Activated T-cell treated with anti-CD3 and anti-CD28 coated beads, Interleukin-2, amount 50 U/mL, for 1 hour (primary cell): ENCODE data around the gene RNPS1.

ENCODE experiments used
- DNase-seq: peaks from one replicate; pipeline ENCODE4 v3.0.0-alpha.2; 2020

Gene RNPS1

GRCh38 chr16:2210386-2211365 is 57.2 kb downstream of the RNPS1 start, which contains the start of gene BRICD5:
Gene BRICD5, minus strand, starts transcription at chr16:2210863. Its CDS starts 30 bp downstream, at chr16:2210833.
- DNase-seq = no peak

GRCh38 chr16:2210009-2210332 is 58.0 kb downstream of the RNPS1 start:
- no peak for DNase-seq

GRCh38 chr16:2209258-2210008 is 58.5 kb downstream of the RNPS1 start:
- no peak for DNase-seq

- DNase-seq = no peak
Measured at GRCh38 chr16:2208772-2209171, 59.2 kb downstream of the RNPS1 start.

- no peak for DNase-seq
Measured at GRCh38 chr16:2208308-2208707, 59.6 kb downstream of the RNPS1 start.

- DNase-seq = no peak
Measured at GRCh38 chr16:2207872-2208271, 60.1 kb downstream of the RNPS1 start.

- DNase-seq = no peak
Measured at GRCh38 chr16:2206780-2207433, 61.0 kb downstream of the RNPS1 start.

- no peak for DNase-seq
Measured at GRCh38 chr16:2206420-2206779, 61.5 kb downstream of the RNPS1 start.

- no peak for DNase-seq
Measured at GRCh38 chr16:2205967-2206313, 62.0 kb downstream of the RNPS1 start.

GRCh38 chr16:2205104-2205966 is 62.6 kb downstream of the RNPS1 start, which contains the start of gene MLST8:
Gene MLST8, plus strand, starts transcription at chr16:2205454. Its CDS starts 632 bp downstream, at chr16:2206086.
- DNase-seq = peak; percentile 96

- DNase-seq = peak; percentile 28
Measured at GRCh38 chr16:2204416-2205103, 63.4 kb downstream of the RNPS1 start.
